Camera-type eye (tissue), 1 donor: ENCODE measurements around the gene STYXL1. TPM values are rescaled to one million over a fixed set of nuclear protein-coding genes. Genes with fewer than 3 reads are reported as not detected.

ENCODE experiments used
- total RNA-seq: library from RNA; depleted of rRNA; stranded (reverse); fragments of >200 nt; gene quantifications from one replicate; pipeline ENCODE4 v1.2.3, GENCODE V29; 2014

Gene STYXL1
- 35.0 TPM for total RNA-seq

GRCh38 chr7:76047811-76048667 lies at the start of gene STYXL1, which contains the start of gene MDH2:
Gene STYXL1, minus strand, starts transcription at chr7:76048000. Its CDS starts 17,477 bp downstream, at chr7:76030523.
Gene MDH2, plus strand, starts transcription at chr7:76048106. Its CDS starts 55 bp downstream, at chr7:76048161.

GRCh38 chr7:75994388-75995051 lies 53.3 kb downstream of the STYXL1 start, which contains the start of gene TMEM120A:
Gene TMEM120A, minus strand, starts transcription at chr7:75994595. Its CDS starts 25 bp downstream, at chr7:75994570.

Other genes starting within 250 kb of the STYXL1 start
- gene CCL24, start 234.2 kb downstream of the STYXL1 start, total RNA-seq, result not detected
- 38.6 TPM for gene RHBDD2, start 169.0 kb downstream of the STYXL1 start, total RNA-seq
- gene POR, start 132.8 kb downstream of the STYXL1 start, total RNA-seq, result 55.1 TPM
- gene TMEM120A, start 53.4 kb downstream of the STYXL1 start, total RNA-seq, result 28.3 TPM
- 39.4 TPM for gene MDH2, start 106 bp upstream of the STYXL1 start, total RNA-seq
- 20.2 TPM for gene SRRM3, start 153.9 kb upstream of the STYXL1 start, total RNA-seq